ENCODE results near the gene TRERF1. TPM values are rescaled to one million over a fixed set of nuclear protein-coding genes. Genes with fewer than 3 reads are reported as not detected.
A peak's percentile ranks its signal among the peaks of the same experiment; 100 is the strongest.

Gene TRERF1
- polyA plus RNA-seq, 1 donor = 5.1 TPM

- H3K9me3 ChIP-seq (ENCODE audit: control insufficient read depth, low read depth, low read length) = no peaks in the 10 kb centered on the region
- no peak overlapping the region for H3K4me3 ChIP-seq (ENCODE audit: low read length)
- no peak for DNase-seq
- H3K4me1 ChIP-seq (ENCODE audit: control insufficient read depth, insufficient read depth, low read length) = no peaks in the 10 kb centered on the region
- whole genome bisulfite sequencing (ENCODE audit: insufficient coverage, low lambda C conversion rate) = 100% methylated on average over 1 of the region's 5 CpGs
- H3K27ac ChIP-seq (ENCODE audit: low read length) = no peak overlapping the region
- H3K27me3 ChIP-seq (ENCODE audit: control insufficient read depth, insufficient read depth, low read length) = no peaks in the 10 kb centered on the region
- H3K36me3 ChIP-seq (ENCODE audit: control insufficient read depth, insufficient read depth, low read length) = peaks cover 10% of the 10 kb centered on the region
Observed at GRCh38 chr6:42236682-42237473, 214.8 kb downstream of the TRERF1 start.

- Histone ChIP-seq H3K27me3 (ENCODE audit: control insufficient read depth, insufficient read depth, low read length) (no peaks in the 10 kb centered on the region), H3K27ac (ENCODE audit: low read length) (no peak overlapping the region), H3K4me3 (ENCODE audit: low read length) (no peak overlapping the region), H3K4me1 (ENCODE audit: control insufficient read depth, insufficient read depth, low read length) (no peaks in the 10 kb centered on the region), H3K36me3 (ENCODE audit: control insufficient read depth, insufficient read depth, low read length) (peaks cover 10% of the 10 kb centered on the region), H3K9me3 (ENCODE audit: control insufficient read depth, low read depth, low read length) (no peaks in the 10 kb centered on the region)
- no CpG with 5 or more reads among the region's 9 CpGs for WGBS (ENCODE audit: insufficient coverage, low lambda C conversion rate)
- DNase-seq = no peak
Observed at GRCh38 chr6:42236030-42236429, 215.7 kb downstream of the TRERF1 start.

GRCh38 chr6:42232035-42232434 lies 219.7 kb downstream of the TRERF1 start:
- Histone ChIP-seq H3K4me1 (ENCODE audit: control insufficient read depth, insufficient read depth, low read length) (peaks cover 13% of the 10 kb centered on the region), H3K4me3 (ENCODE audit: low read length) (no peak overlapping the region), H3K27me3 (ENCODE audit: control insufficient read depth, insufficient read depth, low read length) (no peaks in the 10 kb centered on the region), H3K36me3 (ENCODE audit: control insufficient read depth, insufficient read depth, low read length) (peaks cover 4% of the 10 kb centered on the region), H3K9me3 (ENCODE audit: control insufficient read depth, low read depth, low read length) (no peaks in the 10 kb centered on the region), H3K27ac (ENCODE audit: low read length) (no peak overlapping the region)
- DNase-seq = no peak
- WGBS (ENCODE audit: insufficient coverage, low lambda C conversion rate) = 100% methylated on average over 1 of the region's 3 CpGs

GRCh38 chr6:42230345-42231321 lies 221.1 kb downstream of the TRERF1 start:
- Histone ChIP-seq H3K36me3 (ENCODE audit: control insufficient read depth, insufficient read depth, low read length) (peaks cover 2% of the 10 kb centered on the region), H3K4me1 (ENCODE audit: control insufficient read depth, insufficient read depth, low read length) (peaks cover 23% of the 10 kb centered on the region), H3K4me3 (ENCODE audit: low read length) (no peak overlapping the region), H3K9me3 (ENCODE audit: control insufficient read depth, low read depth, low read length) (no peaks in the 10 kb centered on the region), H3K27ac (ENCODE audit: low read length) (no peak overlapping the region), H3K27me3 (ENCODE audit: control insufficient read depth, insufficient read depth, low read length) (no peaks in the 10 kb centered on the region)
- no CpG with 5 or more reads among the region's 8 CpGs for WGBS (ENCODE audit: insufficient coverage, low lambda C conversion rate)
- DNase-seq = no peak

- no peaks in the 10 kb centered on the region for H3K9me3 ChIP-seq (ENCODE audit: control insufficient read depth, low read depth, low read length)
- H3K27me3 ChIP-seq (ENCODE audit: control insufficient read depth, insufficient read depth, low read length) = no peaks in the 10 kb centered on the region
- no peak overlapping the region for H3K4me3 ChIP-seq (ENCODE audit: low read length)
- peaks cover 2% of the 10 kb centered on the region for H3K36me3 ChIP-seq (ENCODE audit: control insufficient read depth, insufficient read depth, low read length)
- WGBS (ENCODE audit: insufficient coverage, low lambda C conversion rate) = 95% methylated on average over 3 of the region's 6 CpGs
- DNase-seq = no peak
- no peak overlapping the region for H3K27ac ChIP-seq (ENCODE audit: low read length)
- peaks cover 23% of the 10 kb centered on the region for H3K4me1 ChIP-seq (ENCODE audit: control insufficient read depth, insufficient read depth, low read length)
Observed at GRCh38 chr6:42229506-42230119, 222.1 kb downstream of the TRERF1 start.

- DNase-seq = no peak
- WGBS (ENCODE audit: insufficient coverage, low lambda C conversion rate) = 100% methylated on average over 1 of the region's 15 CpGs
- H3K4me1 ChIP-seq (ENCODE audit: control insufficient read depth, insufficient read depth, low read length) = peaks cover 27% of the 10 kb centered on the region
- peaks cover 2% of the 10 kb centered on the region for H3K36me3 ChIP-seq (ENCODE audit: control insufficient read depth, insufficient read depth, low read length)
- H3K4me3 ChIP-seq (ENCODE audit: low read length) = no peak overlapping the region
- no peaks in the 10 kb centered on the region for H3K27me3 ChIP-seq (ENCODE audit: control insufficient read depth, insufficient read depth, low read length)
- H3K9me3 ChIP-seq (ENCODE audit: control insufficient read depth, low read depth, low read length) = no peaks in the 10 kb centered on the region
- no peak overlapping the region for H3K27ac ChIP-seq (ENCODE audit: low read length)
Observed at GRCh38 chr6:42228305-42228704, 223.4 kb downstream of the TRERF1 start.

- WGBS (ENCODE audit: insufficient coverage, low lambda C conversion rate) = 20% methylated on average over 1 of the region's 9 CpGs
- DNase-seq = no peak
- H3K27ac ChIP-seq (ENCODE audit: low read length) = peak overlapping the region; percentile 80
- H3K27me3 ChIP-seq (ENCODE audit: control insufficient read depth, insufficient read depth, low read length) = no peaks in the 10 kb centered on the region
- no peaks in the 10 kb centered on the region for H3K9me3 ChIP-seq (ENCODE audit: control insufficient read depth, low read depth, low read length)
- H3K4me3 ChIP-seq (ENCODE audit: low read length) = no peak overlapping the region
- H3K36me3 ChIP-seq (ENCODE audit: control insufficient read depth, insufficient read depth, low read length) = peaks cover 2% of the 10 kb centered on the region
- peaks cover 27% of the 10 kb centered on the region for H3K4me1 ChIP-seq (ENCODE audit: control insufficient read depth, insufficient read depth, low read length)
Observed at GRCh38 chr6:42227173-42227850, 224.4 kb downstream of the TRERF1 start.

- H3K27ac ChIP-seq (ENCODE audit: low read length) = peak overlapping the region; percentile 80
- DNase-seq = peak; percentile 87 to 94
- no CpG with 5 or more reads among the region's 8 CpGs for WGBS (ENCODE audit: insufficient coverage, low lambda C conversion rate)
- H3K27me3 ChIP-seq (ENCODE audit: control insufficient read depth, insufficient read depth, low read length) = no peaks in the 10 kb centered on the region
- no peak overlapping the region for H3K4me3 ChIP-seq (ENCODE audit: low read length)
- H3K36me3 ChIP-seq (ENCODE audit: control insufficient read depth, insufficient read depth, low read length) = peaks cover 2% of the 10 kb centered on the region
- H3K9me3 ChIP-seq (ENCODE audit: control insufficient read depth, low read depth, low read length) = no peaks in the 10 kb centered on the region
- peaks cover 27% of the 10 kb centered on the region for H3K4me1 ChIP-seq (ENCODE audit: control insufficient read depth, insufficient read depth, low read length)
Observed at GRCh38 chr6:42226645-42227143, 225.0 kb downstream of the TRERF1 start.

- Histone ChIP-seq H3K4me3 (ENCODE audit: low read length) (no peak overlapping the region), H3K36me3 (ENCODE audit: control insufficient read depth, insufficient read depth, low read length) (peaks cover 2% of the 10 kb centered on the region), H3K27me3 (ENCODE audit: control insufficient read depth, insufficient read depth, low read length) (no peaks in the 10 kb centered on the region), H3K9me3 (ENCODE audit: control insufficient read depth, low read depth, low read length) (no peaks in the 10 kb centered on the region), H3K4me1 (ENCODE audit: control insufficient read depth, insufficient read depth, low read length) (peaks cover 27% of the 10 kb centered on the region), H3K27ac (ENCODE audit: low read length) (peak overlapping the region; percentile 80)
- peak in 1 of 2 donors; percentile 32 for DNase-seq
- WGBS (ENCODE audit: insufficient coverage, low lambda C conversion rate) = 50% methylated on average over 1 of the region's 3 CpGs
Observed at GRCh38 chr6:42226161-42226611, 225.5 kb downstream of the TRERF1 start.

Measured in large intestine (tissue), 3 donors.